ENCODE measurements around the gene SLC12A1. TPM values are rescaled to one million over a fixed set of nuclear protein-coding genes. Genes with fewer than 3 reads are reported as not detected.
A peak's percentile ranks its signal among the peaks of the same experiment; 100 is the strongest.

The SLC12A1 gene
- total RNA-seq, 1 experiment from 2014 or later, result not detected

- Histone ChIP-seq H3K4me3 (ENCODE audit: low read depth in 2 of 2, low read length in 2 of 2) (peak overlapping the region in 1 of 2 experiments; percentile 10; a peak in 1 of 4 replicates), H3K36me3 (ENCODE audit: control insufficient read depth, insufficient read depth, low read length) (no peaks in the 10 kb centered on the region), H3K9me3 (ENCODE audit: control insufficient read depth, insufficient read depth, low read depth, low read length) (no peaks in the 10 kb centered on the region), H3K4me1 (ENCODE audit: control insufficient read depth, insufficient read depth, low read length) (peaks cover 4% of the 10 kb centered on the region; the same call in 1 of the 2 replicates), H3K27me3 (ENCODE audit: control insufficient read depth, insufficient read depth, low read length) (peaks cover 5% of the 10 kb centered on the region), H3K27ac (ENCODE audit: low read length) (no peak overlapping the region)
- in situ Hi-C loops (cut with HindIII; ENCODE audit: low pct_unique_long_range_greater_than_20kb, low sequenced_read_pairs) (no loop called here), intact Hi-C loops (cut with micrococcal nuclease; ENCODE audit: unreplicated experiment) (loop anchor here (10.0 kb wide), 1 partner anchor 1091 kb away; no protein-coding TSS in a partner anchor)
- DNase-seq (ENCODE audit: low read depth, low spot score) (peak; percentile 66), ATAC-seq (peak; percentile 89)
- CTCF ChIA-PET, result interaction anchor here (0.6 to 1.8 kb wide), 2 partner anchors 35 to 172 kb away, joined by 4 read pairs; no protein-coding TSS in a partner anchor
- BruUV-seq (replicated peaks), result no TSS peak
- POLR2A ChIA-PET, result interaction anchor here (0.5 kb wide), 1 partner anchor 807 kb away, joined by 7 read pairs; no protein-coding TSS in a partner anchor
- TF ChIP-seq POLR2AphosphoS5 (IDR thresholded peaks at IDR 0.05; ENCODE audit: low read depth, low read length) (no peak), CTCF (IDR thresholded peaks at IDR 0.05) (peak; percentile 79)
These were observed 79.5 kb downstream of the SLC12A1 start for GRCh38 chr15:48285329-48286214.

- Histone ChIP-seq H3K36me3 (ENCODE audit: control insufficient read depth, insufficient read depth, low read length) (no peaks in the 10 kb centered on the region), H3K4me1 (ENCODE audit: control insufficient read depth, insufficient read depth, low read length) (peaks cover 4% of the 10 kb centered on the region; the same call in 1 of the 2 replicates), H3K27me3 (ENCODE audit: control insufficient read depth, insufficient read depth, low read length) (peaks cover 5% of the 10 kb centered on the region), H3K27ac (ENCODE audit: low read length) (no peak overlapping the region), H3K4me3 (ENCODE audit: low read depth in 2 of 2, low read length in 2 of 2) (no peak overlapping the region), H3K9me3 (ENCODE audit: control insufficient read depth, insufficient read depth, low read depth, low read length) (no peaks in the 10 kb centered on the region)
- no TSS peak for BruUV-seq (replicated peaks)
- ChIA-PET CTCF (interaction anchor here (0.7 kb wide), 1 partner anchor 742 kb away, joined by 4 read pairs; no protein-coding TSS in a partner anchor), POLR2A (no interaction called here)
- TF ChIP-seq, protein P1, sequence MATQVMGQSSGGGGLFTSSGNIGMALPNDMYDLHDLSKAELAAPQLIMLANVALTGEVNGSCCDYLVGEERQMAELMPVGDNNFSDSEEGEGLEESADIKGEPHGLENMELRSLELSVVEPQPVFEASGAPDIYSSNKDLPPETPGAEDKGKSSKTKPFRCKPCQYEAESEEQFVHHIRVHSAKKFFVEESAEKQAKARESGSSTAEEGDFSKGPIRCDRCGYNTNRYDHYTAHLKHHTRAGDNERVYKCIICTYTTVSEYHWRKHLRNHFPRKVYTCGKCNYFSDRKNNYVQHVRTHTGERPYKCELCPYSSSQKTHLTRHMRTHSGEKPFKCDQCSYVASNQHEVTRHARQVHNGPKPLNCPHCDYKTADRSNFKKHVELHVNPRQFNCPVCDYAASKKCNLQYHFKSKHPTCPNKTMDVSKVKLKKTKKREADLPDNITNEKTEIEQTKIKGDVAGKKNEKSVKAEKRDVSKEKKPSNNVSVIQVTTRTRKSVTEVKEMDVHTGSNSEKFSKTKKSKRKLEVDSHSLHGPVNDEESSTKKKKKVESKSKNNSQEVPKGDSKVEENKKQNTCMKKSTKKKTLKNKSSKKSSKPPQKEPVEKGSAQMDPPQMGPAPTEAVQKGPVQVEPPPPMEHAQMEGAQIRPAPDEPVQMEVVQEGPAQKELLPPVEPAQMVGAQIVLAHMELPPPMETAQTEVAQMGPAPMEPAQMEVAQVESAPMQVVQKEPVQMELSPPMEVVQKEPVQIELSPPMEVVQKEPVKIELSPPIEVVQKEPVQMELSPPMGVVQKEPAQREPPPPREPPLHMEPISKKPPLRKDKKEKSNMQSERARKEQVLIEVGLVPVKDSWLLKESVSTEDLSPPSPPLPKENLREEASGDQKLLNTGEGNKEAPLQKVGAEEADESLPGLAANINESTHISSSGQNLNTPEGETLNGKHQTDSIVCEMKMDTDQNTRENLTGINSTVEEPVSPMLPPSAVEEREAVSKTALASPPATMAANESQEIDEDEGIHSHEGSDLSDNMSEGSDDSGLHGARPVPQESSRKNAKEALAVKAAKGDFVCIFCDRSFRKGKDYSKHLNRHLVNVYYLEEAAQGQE (IDR thresholded peaks at IDR 0.05; ENCODE audit: insufficient read depth in 1 of 2, low read depth in 2 of 2, low read length in 1 of 2), result no peak
- TF ChIP-seq POLR2AphosphoS5 (IDR thresholded peaks at IDR 0.05; ENCODE audit: low read depth, low read length) (no peak), CTCF (IDR thresholded peaks at IDR 0.05) (no peak), TCF7L2 (IDR thresholded peaks at IDR 0.05; ENCODE audit: low read depth, low read length) (no peak), SIN3A (IDR thresholded peaks at IDR 0.05; ENCODE audit: borderline replicate concordance, insufficient read depth, low read depth, low read length) (no peak)
- ATAC-seq (no peak), DNase-seq (ENCODE audit: low read depth, low spot score) (no peak)
- intact Hi-C loops (cut with micrococcal nuclease; ENCODE audit: unreplicated experiment), result loop anchor here (10.0 kb wide), 1 partner anchor 1095 kb away; no protein-coding TSS in a partner anchor
- in situ Hi-C loops (cut with HindIII; ENCODE audit: low pct_unique_long_range_greater_than_20kb, low sequenced_read_pairs), result no loop called here
These were observed 83.5 kb downstream of the SLC12A1 start for GRCh38 chr15:48289628-48290027.

All from Panc1 (cell line).